ENCODE data around the gene SLC39A10.
"Not testable (repeated sequence)": the region's sequence is repeated elsewhere in the genome, so short reads cannot be mapped to it uniquely, and the experiment has no call there.

Gene SLC39A10

GRCh38 chr2:195645413-195645812 is 11.6 kb upstream of the SLC39A10 start:
- DNase-seq, result no peak

DNA sequence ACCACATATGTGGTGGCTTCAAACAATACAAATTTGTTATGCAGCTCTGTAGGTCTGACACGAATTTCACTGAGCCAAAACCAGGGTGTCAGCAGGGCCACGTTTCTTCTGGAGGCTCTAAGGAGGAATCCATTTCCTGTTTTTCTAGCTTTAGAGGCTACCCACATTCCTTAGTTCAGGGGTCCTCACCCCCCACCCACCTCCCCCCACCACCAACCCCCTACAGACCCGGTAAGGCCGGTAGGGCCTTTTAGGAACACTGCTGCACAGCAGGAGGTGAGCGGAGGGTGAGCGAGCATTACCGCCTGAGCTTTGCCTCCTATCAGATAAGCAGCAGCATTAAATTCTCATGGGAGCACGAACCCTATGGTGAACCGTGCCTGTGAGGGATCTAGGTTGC is 10.6 kb upstream of the SLC39A10 start:
- DNase-seq, result no peak

DNA sequence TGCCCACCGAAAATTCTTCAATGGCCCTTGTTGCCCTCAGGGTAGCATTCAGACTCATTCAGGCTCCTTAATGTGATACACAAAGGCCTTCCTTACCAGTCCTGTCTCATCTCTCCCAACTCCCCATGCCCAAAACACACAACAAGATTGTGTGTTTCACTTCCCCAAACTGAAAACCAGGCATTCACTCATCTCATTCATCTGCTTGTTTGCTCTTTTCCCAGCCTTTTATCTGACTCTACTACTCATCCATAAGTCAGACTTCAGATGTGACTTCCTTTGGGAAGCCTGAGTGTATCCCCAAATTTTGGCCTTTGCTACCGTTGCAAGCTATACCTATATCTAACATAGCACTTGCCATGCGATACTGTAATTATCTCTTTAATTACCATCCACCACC is 9.7 kb upstream of the SLC39A10 start:
- no peak for DNase-seq

- DNase-seq, result not testable (repeated sequence)
These were observed 8.7 kb upstream of the SLC39A10 start for GRCh38 chr2:195648370-195648769.

DNA sequence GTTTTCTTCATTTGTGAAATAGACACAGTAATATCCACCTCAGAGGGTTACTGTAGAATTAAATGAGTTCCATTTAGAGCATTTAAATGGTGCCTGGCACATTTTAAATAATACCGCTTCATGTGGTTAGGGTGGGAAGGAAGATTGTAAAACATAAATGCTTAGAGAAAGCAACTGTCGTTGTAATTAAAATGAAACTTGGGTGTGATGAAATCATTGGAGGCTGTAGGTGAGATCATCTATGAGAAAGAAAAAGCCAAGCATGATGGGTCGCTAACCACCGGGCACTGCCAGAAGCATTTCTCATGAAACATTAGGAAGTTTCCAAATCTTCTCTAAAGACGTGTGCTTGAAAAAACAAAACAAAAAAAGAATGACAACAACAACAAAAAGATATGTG is 8.2 kb upstream of the SLC39A10 start:
- DNase-seq, result peak; percentile 16

DNA sequence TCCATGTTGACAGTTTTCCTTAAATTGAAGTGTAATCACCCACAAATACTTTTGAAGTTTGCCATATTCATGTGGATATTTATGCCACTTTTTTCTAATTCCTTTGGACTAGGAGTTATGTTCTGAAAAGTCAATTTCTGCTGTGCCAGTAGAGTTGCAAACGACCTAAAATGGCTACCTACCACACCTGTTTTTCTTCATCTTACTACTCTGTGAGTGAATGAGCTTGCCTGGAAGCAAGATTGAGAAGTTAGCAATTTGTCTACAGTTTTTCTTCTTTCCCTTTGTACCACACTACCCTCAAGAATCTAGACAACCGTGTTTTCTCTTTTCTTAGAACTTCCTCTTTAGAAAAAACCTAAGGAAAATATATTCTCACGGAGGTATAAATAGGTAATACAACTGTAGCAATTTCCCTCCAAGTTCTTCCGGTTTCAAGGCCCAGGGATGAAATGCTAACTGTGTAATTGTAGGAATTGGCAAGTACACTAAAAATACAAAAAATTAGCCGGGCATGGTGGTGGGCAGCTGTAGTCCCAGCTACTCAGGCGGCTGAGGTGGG is 7.3 kb upstream of the SLC39A10 start:
- DNase-seq, result no peak

- no peak for DNase-seq
These were observed 6.0 kb upstream of the SLC39A10 start for GRCh38 chr2:195651046-195651445.

GRCh38 chr2:195652911-195653310 is 4.1 kb upstream of the SLC39A10 start:
- DNase-seq, result no peak

GRCh38 chr2:195656161-195656858 is 716 bp upstream of the SLC39A10 start:
- DNase-seq, result no peak

GRCh38 chr2:195657634-195658540 is 861 bp downstream of the SLC39A10 start:
- peak; percentile 84 for DNase-seq

- peak; percentile 25 for DNase-seq
These were observed 1.5 kb downstream of the SLC39A10 start for GRCh38 chr2:195658541-195658890.

GRCh38 chr2:195659114-195659513 is 2.1 kb downstream of the SLC39A10 start:
- no peak for DNase-seq

DNA sequence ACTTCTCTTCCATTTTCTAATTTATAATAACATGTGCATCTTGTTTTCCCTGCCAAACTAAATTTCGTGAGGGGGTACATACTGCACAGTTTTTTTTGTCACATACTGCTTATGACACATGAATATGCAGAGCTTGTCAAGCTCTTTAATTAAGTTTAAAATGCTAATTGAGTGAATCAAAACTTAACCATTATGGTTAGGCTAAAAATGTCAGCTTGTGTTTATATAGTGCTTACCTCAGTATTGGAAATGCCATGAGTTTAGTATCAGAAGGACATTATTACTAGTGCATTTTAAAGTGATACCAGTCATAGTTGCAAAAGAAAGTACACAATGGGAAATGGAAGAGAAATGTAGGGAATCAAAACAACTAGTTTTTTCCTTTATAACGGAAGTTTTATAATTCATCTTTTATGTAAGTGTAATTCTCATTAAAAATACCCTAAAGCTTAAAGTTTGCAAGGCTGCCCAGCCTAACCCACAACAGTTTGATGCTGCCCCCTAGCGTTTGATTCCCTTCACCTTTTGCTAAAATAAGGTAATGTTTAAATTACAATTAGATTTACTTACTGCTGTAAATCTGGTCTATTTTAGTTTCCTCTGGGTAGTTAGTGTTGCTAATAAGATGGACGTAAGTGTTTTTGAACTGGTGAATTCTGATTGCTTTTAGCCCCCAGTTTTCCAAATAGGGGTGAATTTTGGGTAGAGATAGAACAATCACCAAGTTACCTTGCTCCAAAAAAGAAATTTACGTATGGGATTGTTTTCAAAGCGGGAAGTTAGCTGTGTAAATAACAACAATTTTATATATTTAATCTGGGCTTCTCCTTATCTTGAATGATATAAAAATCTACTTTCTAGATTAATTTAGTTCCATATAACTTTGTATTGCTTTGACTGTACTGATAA is 3.2 kb downstream of the SLC39A10 start:
- DNase-seq, result peak; percentile 83

DNA sequence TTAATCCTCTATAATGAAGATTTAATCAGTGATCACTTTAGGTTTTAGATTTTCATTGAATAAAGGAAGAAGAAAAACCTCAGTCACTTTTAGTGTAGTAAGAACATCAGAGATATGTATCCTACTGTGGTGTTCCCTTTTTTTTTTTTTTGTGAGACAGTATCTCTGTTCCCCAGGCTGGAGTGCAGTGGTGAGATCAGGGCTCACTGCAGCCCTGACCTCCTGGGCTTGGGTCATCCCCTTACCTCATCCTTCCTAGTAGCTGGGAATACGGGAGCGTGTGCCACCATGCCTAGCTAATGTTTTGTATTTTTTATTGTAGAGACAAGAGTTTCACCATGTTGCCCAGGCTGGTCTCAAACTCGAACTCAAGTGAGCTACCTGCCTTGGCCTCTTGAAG is 5.1 kb downstream of the SLC39A10 start:
- no peak for DNase-seq

DNA sequence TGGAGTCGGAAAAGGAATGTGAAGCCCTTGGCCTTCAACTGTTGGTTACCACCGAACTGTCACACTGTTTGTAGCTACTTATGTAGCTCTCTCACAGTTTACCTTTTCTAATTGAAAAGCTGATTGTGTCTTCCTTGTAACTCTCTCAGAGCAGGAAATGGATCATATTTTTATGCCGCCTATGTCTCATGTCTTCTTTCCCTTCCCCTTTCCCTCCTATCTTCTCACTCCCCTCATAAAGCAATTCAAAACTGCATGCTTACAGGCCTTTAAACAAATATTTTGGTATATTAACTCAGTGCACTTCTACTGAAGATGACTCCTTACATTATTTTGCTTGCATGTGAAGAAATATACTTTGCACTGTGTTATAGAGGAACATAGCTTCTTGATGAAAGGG is 6.0 kb downstream of the SLC39A10 start:
- no peak for DNase-seq

DNA sequence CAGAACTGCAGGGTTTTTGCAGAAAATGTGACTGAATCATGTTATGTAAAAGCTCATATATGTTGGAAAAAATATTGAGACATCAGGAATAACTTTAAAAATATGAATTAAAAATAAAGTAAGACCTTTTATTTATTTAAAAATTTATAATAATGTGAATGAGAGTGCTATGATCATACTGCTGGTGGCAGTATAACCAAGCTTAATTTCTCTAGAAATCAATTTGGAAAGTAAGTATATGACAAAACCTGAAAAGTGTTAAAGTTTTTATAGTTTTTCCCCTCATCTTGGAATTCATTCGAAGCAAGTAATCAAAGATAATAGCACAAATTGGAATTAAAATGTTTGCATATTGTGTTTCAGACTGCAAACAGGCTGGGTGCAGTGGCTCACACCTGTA is 7.5 kb downstream of the SLC39A10 start:
- DNase-seq, result no peak

GRCh38 chr2:195665153-195665552 is 8.1 kb downstream of the SLC39A10 start:
- not testable (repeated sequence) for DNase-seq

- no peak for DNase-seq
These were observed 9.2 kb downstream of the SLC39A10 start for GRCh38 chr2:195666113-195666712.

DNA sequence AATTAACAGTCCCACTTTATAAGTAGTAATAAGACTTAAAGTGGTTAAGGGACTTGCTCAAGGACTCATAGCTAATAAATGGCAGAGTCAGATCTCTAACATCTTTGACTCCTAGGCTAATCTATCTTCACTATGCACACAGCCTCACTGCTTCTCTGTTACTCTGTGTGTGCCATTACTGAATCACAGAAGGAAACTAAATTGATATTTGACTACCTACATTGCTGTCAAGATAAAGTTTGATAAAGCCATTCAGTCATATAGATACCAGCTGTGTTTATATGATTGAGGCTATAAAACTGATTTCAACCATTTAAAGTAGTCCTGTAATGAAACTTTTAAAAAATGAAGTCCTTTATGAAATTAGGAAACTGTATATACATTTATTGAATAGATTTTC is 10.9 kb downstream of the SLC39A10 start:
- DNase-seq, result no peak

DNA sequence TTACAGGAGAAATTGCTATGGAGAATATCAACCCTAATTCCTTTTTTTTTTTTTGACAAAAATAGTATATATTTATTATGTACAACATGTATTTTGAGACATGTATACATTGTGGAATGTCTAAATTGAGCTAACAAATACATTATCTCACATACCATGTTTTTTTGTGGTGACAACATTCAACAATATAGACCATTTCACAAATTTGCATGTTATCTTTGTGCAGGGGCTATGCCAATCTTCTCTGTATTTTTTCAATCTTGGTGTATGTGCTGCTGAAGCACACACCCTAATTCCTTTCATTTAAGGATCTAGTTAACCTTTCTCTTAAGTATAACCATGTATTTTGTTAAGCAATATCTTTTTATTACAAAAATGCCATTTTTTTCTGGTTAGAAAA is 13.2 kb downstream of the SLC39A10 start:
- DNase-seq, result no peak

- no peak for DNase-seq
These were observed 14.5 kb downstream of the SLC39A10 start for GRCh38 chr2:195671563-195671962.

GRCh38 chr2:195672674-195673073 is 15.6 kb downstream of the SLC39A10 start:
- no peak for DNase-seq
